Right lobe of liver (tissue), 6 donors: ENCODE measurements around the gene RNF212. TPM values are rescaled to one million over a fixed set of nuclear protein-coding genes. Genes with fewer than 3 reads are reported as not detected.

ENCODE experiments used
- ATAC-seq, 4 donors: fragments of 200-7000 bp; cut with Tn5 transposase; one replicate each; pipeline ENCODE4 v1.9.1; 2020; ENCODE audit warnings: mild to moderate bottlenecking in 4 of 4, moderate library complexity in 4 of 4
- DNase-seq, 3 donors: peaks; one replicate each; pipeline ENCODE4 v3.0.0-alpha.2; 2020
- H3K27ac ChIP-seq, 3 donors: fragments of 200-600 bp; one replicate each; pipeline ENCODE4 v1.8.0; 2022
- H3K27me3 ChIP-seq, 2 donors: fragments of 200-600 bp; one replicate each; pipeline ENCODE4 v1.8.0; 2022
- H3K36me3 ChIP-seq, 4 donors: fragments of 200-600 bp; sonication (generic) in 1 of 4; one replicate each; pipeline versions ENCODE4 v1.5.1 to v1.8.0; 2017 to 2022; ENCODE audit warnings: control low read depth in 1 of 4
- H3K4me1 ChIP-seq, 4 donors: fragments of 200-600 bp; sonication (generic) in 1 of 4; one replicate each; pipeline versions ENCODE4 v1.5.1 to v1.8.0; 2017 to 2022; ENCODE audit warnings: control low read depth in 1 of 4
- H3K4me3 ChIP-seq, 3 donors: fragments of 200-600 bp; one replicate each; pipeline ENCODE4 v1.8.0; 2022
- H3K9me3 ChIP-seq, 4 donors: fragments of 200-600 bp; sonication (generic) in 1 of 4; one replicate each; pipeline versions ENCODE4 v1.5.1 to v1.8.0; 2017 to 2022; ENCODE audit warnings: control low read depth in 1 of 4
- POLR2A ChIP-seq: fragments of 450-650 bp; IDR thresholded peaks from one replicate; pipeline ENCODE4 v1.6.1; 2017; ENCODE audit warnings: antibody characterized with exemption, mild to moderate bottlenecking
- WGBS: methylation state at CpG from one replicate; pipeline ENCODE4 v1.1.6; 2018; ENCODE audit warnings: low coverage, low lambda C conversion rate; ENCODE audit not compliant: insufficient coverage; ENCODE audit errors: missing lambda C conversion rate; 5-methylcytosine and 5-hydroxymethylcytosine counted together
- intact Hi-C, 2 donors: fragments of 100-400 bp; cut with DNase I; formaldehyde crosslinking; loops; one replicate each; pipeline versions ENCODE4 v1.11.2 to v1.14.1; 2022
- total RNA-seq, 6 experiments: library from RNA; depleted of rRNA in 2 of 6; stranded (reverse); fragments of >200 nt in 2 of 6; fragmentation: NEBNext Ultra II Directional in 3 of 6; extraction: Animal tissue kit (Norgen Biotek cat#: 25700) in 3 of 6; gene quantifications; one replicate each; pipeline versions ENCODE4 v1.1.0 to v1.2.4, GENCODE V29; 2016 to 2023
- TF ChIP-seq, protein P1 (sequence below), 4 donors: fragments of 200-600 bp in 3 of 4; fragments of 450-650 bp in 1 of 4; IDR thresholded peaks; one replicate each; pipeline versions ENCODE4 v1.5.1 to v1.8.0; 2016 to 2022; ENCODE audit warnings: antibody characterized with exemption in 4 of 4, mild to moderate bottlenecking in 2 of 4
- donor health status: DM: no; HTN: yes; CAD: no.
- donor health status: DM: no; HTN: no; CAD: no.
- donor health status: DM: no; HTN: no; CAD: no.
- donor health status: DM: no; HTN: yes; CAD: no.
- donor health status: DM: no; HTN: yes; CAD: no.

RNF212 gene
- total RNA-seq, 6 experiments from 2014 or later: 0.29 to 1.2 (median 0.50) TPM; not detected in 2

DNA sequence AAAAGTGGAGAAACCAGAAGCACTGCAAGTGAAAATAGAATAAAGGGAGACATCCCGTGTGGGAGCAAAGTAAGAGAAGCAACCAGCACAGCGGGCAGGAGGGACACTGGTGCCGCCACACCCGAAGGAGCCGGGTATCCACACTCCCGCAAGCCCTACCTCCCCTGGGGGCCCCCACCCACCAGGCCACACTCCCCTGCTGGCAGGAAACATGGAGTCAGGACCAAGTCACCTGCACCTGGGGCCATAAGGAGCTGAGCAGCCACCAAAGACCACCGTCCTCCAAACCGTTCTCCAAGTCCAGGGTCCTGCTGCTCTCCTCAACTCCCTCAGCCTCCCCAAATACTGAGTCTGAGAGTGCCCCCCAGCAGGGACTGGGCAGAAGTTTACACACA is 71.4 kb downstream of the RNF212 start:
- WGBS: 63% methylated on average over 2 of the region's 8 CpGs
- H3K4me3 ChIP-seq: no peak overlapping the region
- no peak for TF ChIP-seq POLR2A
- TF ChIP-seq, protein P1, sequence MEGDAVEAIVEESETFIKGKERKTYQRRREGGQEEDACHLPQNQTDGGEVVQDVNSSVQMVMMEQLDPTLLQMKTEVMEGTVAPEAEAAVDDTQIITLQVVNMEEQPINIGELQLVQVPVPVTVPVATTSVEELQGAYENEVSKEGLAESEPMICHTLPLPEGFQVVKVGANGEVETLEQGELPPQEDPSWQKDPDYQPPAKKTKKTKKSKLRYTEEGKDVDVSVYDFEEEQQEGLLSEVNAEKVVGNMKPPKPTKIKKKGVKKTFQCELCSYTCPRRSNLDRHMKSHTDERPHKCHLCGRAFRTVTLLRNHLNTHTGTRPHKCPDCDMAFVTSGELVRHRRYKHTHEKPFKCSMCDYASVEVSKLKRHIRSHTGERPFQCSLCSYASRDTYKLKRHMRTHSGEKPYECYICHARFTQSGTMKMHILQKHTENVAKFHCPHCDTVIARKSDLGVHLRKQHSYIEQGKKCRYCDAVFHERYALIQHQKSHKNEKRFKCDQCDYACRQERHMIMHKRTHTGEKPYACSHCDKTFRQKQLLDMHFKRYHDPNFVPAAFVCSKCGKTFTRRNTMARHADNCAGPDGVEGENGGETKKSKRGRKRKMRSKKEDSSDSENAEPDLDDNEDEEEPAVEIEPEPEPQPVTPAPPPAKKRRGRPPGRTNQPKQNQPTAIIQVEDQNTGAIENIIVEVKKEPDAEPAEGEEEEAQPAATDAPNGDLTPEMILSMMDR (IDR thresholded peaks at IDR 0.05): no peak
- DNase-seq: peak in 1 of 3 donors; percentile 29
- no peaks in the 10 kb centered on the region for H3K9me3 ChIP-seq
- intact Hi-C loops: no loop called here
- no peak overlapping the region for H3K27ac ChIP-seq
- H3K27me3 ChIP-seq: no peaks in the 10 kb centered on the region
- no peaks in the 10 kb centered on the region for H3K36me3 ChIP-seq
- no peak for ATAC-seq
- peaks cover 0 to 2% (median under 1%) of the 10 kb centered on the region in 4 donors for H3K4me1 ChIP-seq

GRCh38 chr4:1041147-1041935 is 72.0 kb downstream of the RNF212 start:
- TF ChIP-seq POLR2A: no peak
- Histone ChIP-seq H3K4me3 (no peak overlapping the region), H3K4me1 (no peaks in the 10 kb centered on the region), H3K27ac (no peak overlapping the region), H3K9me3 (no peaks in the 10 kb centered on the region), H3K27me3 (no peaks in the 10 kb centered on the region), H3K36me3 (no peaks in the 10 kb centered on the region)
- intact Hi-C loops: no loop called here
- DNase-seq (no peak), ATAC-seq (no peak)
- 24% methylated on average over 5 of the region's 36 CpGs for WGBS

DNA sequence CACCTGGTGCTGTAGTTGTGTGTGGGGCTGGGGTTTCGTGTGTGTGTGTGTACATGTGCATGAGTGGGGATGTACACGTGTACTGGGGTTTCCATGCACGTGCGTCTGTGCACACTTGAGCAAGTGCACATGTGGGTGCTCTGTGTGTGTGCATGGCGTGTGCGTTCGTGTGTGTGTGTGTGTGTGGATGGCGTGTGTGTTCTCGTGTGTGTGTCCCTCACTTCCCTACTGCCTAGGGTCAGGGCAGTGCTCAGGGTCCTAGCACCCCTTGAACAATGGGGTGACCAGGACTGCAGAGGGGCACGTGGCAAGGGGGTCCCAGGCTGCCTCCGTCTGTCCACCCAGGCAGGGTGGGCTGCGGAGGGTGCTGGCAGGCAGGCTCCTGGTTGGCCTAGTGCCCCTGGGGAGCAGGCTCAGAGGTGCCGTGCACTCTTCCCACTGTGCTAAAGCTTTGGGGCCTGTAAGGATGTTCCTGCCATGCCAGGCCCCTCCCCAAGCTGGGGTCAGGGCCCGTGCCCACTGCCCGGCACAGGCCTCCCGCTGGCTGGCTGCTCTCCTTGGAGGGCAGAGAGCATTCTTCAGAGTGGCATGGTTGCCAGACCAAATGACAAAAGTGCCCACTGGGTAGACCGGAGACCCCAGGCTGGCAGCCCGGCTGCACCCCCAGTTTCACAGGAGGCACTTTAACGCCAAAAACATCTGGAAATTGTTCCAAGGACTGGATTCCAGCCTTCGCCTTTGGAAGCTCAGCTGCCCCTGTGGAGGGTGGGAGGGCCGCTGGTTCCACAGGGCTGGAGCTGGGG is 72.8 kb downstream of the RNF212 start:
- DNase-seq: no peak
- ATAC-seq: no peak
- no peaks in the 10 kb centered on the region for H3K9me3 ChIP-seq
- no peaks in the 10 kb centered on the region for H3K4me1 ChIP-seq
- H3K4me3 ChIP-seq: no peak overlapping the region
- no peak overlapping the region for H3K27ac ChIP-seq
- no peaks in the 10 kb centered on the region for H3K36me3 ChIP-seq
- intact Hi-C loops: no loop called here
- TF ChIP-seq POLR2A: no peak
- TF ChIP-seq, protein P1 (IDR thresholded peaks at IDR 0.05): no peak
- H3K27me3 ChIP-seq: no peaks in the 10 kb centered on the region
- 89% methylated on average over 7 of the region's 21 CpGs for WGBS

DNA sequence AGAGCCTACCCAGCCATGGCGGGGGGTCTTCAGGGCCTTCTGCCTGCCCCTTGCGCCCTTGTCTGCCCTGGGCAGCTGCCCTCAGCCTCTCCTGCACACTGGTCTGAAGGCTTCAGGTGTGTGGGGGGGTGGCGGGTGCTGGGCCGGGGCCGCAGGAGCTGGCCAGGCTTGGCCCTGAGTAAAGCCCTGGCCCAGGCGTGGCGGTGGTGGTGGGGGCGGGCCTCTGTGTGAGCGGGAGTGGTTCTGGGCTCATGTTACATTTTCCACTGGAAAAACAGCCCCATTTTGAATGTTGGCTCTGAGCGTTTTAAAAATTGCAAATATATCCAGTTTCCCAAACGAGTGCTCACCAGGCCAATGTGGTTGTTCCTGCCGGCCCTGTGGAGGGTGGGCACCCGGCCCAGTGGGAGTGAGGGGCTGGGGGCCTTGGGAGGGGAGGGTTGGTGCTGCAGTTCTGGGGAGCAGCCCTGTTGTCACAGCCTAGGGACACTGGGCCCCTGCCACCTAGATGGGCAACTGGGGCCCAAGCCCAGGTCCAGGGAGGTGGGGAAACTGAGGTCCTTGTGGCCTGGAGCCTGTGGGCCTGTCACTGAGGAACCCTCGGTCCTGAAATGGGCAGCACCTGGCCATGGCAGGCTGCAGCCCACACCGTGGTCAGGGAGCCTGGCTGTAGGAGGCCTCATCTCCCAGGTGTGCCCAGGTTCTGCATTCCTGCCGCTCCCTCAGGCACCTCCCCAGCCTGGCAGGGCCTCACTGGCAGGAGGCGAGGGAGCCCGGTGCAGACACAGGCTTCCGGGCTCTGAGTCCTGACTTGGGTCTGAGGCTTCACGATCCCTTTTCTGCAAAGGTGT is 73.6 kb downstream of the RNF212 start:
- no peak overlapping the region for H3K27ac ChIP-seq
- no peak overlapping the region for H3K4me3 ChIP-seq
- H3K36me3 ChIP-seq: no peaks in the 10 kb centered on the region
- TF ChIP-seq, protein P1 (IDR thresholded peaks at IDR 0.05): no peak
- TF ChIP-seq POLR2A: no peak
- H3K27me3 ChIP-seq: no peaks in the 10 kb centered on the region
- 71% methylated on average over 3 of the region's 20 CpGs for WGBS
- no peak for ATAC-seq
- intact Hi-C loops: no loop called here
- H3K4me1 ChIP-seq: no peaks in the 10 kb centered on the region
- H3K9me3 ChIP-seq: no peaks in the 10 kb centered on the region
- no peak for DNase-seq
